SW 1271 (cell line): ENCODE measurements around the gene ABCD1.
"Not testable (repeated sequence)": the region's sequence is repeated elsewhere in the genome, so short reads cannot be mapped to it uniquely, and the experiment has no call there.

ENCODE experiments used
- DNase-seq, 2 experiments: peaks; one replicate each; lab custom pipeline; 2025; lab: John Stamatoyannopoulos, UW

The ABCD1 gene

DNA sequence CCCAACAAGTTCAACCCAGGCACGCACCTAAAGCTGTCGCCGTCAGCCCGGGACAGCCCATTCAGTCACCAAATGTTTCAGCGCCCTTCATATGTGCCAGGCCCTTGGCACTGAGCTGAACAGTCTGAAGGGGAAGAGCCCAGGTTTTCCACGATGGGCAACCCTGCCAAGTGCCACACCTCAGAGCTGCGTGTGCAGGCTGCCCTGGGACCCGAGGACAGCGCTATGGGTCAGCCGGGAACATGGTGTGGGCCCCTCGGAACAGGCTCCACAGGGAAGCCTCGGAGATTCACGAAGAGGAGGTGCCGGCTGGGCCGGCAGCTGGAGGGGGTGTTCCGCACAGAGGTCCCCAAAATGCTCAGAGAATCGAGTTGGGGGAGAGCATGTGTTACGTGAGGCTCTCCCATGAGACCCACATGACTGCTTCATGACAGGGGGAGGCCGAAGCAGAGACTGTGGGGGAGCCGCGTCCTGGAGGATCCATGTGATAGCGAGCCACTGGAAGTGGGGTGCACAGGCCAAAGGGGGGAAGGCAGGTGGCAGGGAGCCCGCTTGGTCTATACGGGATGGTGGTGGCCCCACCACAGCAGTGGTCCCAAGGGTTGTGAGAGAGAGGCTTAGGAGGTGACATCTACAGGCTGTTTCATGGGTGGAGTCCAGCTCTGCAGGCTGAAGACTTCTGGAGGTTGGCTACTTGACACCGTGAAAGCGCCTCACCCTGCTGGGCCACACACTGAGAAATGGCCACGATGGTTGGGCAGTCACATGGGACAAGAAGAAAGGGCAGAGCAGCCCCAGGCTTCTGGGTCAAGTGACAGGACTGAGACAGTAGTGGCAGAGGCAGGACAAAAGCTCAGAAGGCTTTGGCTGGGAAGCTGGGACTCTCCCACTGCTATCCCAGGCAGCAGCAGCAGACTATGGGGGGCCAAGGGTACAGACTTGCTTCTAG lies 14.7 kb upstream of the ABCD1 start:
- no peak for DNase-seq

DNA sequence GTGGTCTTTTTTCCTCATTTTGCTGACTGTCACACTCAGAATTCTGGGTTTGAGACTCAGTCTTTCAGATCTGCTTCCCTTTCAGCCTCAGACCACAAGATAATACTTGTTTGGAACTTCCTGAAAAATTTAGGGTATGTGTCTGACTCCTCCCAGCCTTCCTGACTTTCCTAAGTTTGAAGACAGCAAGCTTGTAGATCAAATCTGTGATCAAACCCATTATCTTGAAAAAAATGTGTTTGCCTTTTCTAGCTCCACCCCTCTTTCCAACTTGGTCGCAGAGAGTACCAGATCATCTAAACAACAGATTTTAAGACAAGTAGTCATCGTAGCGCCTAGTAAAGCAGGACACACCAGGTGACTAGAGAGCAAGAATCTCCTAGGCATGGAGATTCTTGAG lies 10.4 kb upstream of the ABCD1 start:
- no peak for DNase-seq

DNA sequence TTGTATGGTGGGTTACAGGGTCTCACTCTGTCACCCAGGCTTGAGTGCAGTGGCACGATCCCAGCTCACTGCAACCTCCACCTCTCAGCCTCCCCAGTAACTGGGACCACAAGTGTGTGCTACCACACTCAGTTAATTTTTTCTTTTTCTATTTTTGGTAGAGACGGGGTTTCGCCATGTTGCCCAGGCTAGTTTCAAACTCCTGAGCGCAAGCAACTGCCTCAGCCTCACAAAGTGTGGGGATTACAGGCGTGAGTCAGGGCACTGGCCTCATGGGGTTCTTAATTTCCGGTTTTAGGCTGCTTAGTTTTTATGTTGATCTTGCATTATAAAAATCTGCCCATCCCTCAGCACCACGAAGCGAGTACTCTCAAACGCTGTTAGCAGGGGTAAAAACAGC lies 7.2 kb upstream of the ABCD1 start:
- no peak for DNase-seq

DNA sequence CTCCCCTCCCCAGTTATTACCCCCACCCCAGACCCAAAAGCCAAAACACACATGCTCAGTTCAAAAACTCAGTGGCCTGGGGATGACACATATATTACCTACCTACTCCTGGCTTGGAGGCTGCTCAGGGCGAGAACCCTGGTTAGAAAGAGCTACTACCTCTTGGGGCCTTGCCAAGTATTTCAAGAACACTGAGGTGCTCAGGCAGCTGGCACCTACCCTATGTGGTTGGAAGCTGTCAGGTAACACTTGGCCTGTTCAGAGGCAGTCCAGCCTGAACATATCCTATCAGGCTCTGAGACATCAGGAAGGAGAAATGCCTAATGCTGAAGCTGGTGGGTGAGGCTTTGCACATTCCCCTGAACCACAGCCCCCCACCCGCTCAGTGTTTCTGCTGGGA lies 5.4 kb upstream of the ABCD1 start:
- no peak for DNase-seq

DNA sequence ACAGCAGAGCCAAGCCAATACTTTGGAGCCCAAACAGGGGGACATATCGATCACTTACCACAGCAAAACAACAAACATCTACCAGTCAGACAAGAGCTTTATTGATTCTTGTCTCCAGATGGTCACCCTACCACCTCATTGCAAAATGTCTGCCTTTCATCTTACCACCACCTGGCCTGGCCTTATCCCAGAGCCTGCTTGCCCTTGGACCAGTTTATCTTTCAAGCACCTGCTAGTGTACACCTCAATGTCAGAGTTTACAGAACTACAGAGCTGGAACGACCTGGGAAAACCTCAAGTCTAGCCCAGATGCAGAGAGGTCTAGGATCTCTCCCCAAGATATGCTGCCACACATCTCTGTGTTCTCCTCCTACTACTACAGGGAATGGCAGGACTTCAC lies 5.0 kb upstream of the ABCD1 start:
- no peak for DNase-seq

DNA sequence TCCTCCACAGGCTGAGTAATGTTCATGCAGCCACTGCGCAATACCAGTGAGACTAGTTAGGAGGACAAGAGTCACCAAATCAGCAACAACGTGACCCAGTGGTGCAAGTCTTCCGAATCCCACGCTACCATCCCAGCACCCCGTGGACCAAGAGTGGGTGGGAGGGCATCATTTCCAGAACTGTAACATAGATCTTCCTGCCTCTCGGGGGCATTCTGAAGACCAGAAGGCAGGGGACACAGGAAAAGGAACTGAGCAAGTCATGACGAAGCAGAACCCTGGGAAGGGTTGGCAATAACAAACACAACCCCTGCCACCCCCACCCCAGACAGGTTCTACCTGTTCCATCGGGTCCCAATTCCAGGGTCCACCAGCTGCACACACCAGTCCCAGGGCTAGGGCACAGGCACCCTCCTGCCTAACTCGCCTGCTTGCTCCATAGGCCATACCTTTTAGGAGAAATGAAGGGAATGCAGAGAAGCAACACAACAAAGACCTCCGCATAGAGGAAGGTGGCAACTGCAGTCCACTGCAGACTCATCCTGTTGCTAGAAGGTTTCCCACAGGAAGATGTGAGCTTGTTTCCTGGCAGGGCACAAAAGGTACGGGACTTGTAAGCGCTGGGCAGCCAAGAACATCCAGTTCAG lies 1.8 kb upstream of the ABCD1 start:
- no peak for DNase-seq

DNA sequence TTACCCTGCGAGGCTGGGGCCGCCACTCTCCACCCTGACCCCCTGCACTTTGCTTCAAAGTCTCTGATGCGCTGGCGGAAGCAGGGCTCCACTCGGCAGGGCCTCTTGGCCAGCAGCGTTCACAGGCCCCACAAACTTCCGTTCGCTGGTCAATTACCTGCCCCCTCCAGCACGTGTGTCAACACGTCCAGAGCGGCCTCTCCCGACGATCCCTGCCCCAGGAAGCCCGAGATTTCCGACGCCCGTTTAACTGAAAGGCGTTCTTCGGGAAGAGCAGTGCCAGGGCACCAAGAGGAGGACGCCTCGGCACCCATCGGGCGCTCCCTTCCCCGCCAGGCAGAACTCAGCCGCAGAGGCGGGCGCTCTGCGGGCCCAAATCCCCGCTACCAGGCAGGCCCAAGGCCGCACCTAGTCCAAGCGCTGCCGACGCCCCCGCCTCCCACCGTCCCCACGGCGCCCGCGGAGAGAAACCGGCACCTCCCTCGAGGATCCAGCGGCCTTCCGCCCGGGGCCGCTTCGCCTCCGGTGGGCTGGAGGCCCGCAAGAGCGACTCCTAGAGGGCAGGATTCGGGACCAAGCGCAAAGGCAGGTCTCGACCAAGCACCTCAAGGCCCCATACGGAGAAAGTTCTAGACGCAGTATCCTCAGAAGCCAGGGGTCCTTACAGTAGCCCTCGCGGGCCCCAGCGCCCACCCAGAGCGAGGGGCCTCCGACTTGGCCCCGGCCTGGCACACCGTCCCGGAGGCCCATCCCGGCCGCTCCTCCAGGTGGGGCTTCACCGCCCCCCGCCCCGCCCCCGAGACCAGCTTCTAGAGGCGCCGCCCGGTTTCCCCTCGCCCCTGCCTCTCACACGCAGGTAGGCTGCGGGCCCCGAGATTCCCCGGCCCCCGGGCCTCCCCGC lies 1.1 kb upstream of the ABCD1 start:
- peak in 1 of 2 experiments; percentile 68 for DNase-seq

DNA sequence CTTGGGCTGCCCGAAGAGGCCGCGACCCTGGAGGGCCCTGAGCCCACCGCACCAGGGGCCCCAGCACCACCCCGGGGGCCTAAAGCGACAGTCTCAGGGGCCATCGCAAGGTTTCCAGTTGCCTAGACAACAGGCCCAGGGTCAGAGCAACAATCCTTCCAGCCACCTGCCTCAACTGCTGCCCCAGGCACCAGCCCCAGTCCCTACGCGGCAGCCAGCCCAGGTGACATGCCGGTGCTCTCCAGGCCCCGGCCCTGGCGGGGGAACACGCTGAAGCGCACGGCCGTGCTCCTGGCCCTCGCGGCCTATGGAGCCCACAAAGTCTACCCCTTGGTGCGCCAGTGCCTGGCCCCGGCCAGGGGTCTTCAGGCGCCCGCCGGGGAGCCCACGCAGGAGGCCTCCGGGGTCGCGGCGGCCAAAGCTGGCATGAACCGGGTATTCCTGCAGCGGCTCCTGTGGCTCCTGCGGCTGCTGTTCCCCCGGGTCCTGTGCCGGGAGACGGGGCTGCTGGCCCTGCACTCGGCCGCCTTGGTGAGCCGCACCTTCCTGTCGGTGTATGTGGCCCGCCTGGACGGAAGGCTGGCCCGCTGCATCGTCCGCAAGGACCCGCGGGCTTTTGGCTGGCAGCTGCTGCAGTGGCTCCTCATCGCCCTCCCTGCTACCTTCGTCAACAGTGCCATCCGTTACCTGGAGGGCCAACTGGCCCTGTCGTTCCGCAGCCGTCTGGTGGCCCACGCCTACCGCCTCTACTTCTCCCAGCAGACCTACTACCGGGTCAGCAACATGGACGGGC lies 579 bp downstream of the ABCD1 start:
- no peak for DNase-seq

DNA sequence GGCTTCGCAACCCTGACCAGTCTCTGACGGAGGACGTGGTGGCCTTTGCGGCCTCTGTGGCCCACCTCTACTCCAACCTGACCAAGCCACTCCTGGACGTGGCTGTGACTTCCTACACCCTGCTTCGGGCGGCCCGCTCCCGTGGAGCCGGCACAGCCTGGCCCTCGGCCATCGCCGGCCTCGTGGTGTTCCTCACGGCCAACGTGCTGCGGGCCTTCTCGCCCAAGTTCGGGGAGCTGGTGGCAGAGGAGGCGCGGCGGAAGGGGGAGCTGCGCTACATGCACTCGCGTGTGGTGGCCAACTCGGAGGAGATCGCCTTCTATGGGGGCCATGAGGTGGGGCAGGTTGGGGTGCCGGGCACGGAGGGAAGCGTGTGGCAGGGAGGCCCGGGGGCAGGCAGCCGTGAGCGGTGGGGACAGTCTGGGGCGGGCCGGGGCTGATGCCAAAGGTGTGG lies 1.2 kb downstream of the ABCD1 start:
- DNase-seq: no peak

DNA sequence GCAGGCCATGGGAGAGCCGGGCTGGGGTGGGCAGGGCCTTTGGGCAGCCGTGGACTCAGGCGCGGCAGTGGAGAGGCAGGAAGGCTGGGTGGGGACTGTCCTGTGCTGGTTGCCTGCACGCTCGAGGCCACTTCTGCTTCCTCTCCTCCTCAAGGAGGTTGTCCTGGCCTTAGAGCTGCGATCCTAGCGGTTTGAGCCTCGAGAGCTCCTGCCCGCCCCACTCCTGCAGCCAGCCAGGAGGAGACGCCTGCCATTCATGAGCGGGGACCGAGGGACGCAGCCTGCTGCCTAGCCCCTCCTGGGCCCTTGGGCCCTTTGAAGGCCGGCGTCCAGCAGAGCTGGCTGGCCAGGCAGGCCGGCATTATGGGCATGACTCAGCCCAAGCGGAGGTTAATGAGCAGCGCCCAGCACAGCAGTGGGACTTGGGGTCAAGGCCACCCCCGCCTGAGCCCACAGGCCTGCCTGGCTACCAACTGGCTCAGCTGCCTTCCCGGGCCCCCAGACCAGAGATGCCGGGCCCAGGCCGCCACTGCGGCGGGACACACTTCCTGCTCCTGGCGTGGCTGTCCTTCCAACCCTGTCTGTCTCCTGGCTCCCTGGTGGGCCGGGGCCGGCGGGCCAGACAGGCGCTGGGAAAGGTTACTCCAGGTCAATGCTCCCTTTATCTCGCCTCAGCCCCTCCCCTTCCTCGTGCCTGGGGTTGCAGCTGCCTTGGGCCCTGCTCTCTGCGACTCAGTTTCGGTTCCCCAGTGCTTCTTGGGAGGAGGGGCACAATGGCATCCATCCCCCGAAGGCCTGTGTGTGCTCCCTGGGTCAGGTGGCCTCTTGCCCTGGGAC lies 1.8 kb downstream of the ABCD1 start:
- no peak for DNase-seq

DNA sequence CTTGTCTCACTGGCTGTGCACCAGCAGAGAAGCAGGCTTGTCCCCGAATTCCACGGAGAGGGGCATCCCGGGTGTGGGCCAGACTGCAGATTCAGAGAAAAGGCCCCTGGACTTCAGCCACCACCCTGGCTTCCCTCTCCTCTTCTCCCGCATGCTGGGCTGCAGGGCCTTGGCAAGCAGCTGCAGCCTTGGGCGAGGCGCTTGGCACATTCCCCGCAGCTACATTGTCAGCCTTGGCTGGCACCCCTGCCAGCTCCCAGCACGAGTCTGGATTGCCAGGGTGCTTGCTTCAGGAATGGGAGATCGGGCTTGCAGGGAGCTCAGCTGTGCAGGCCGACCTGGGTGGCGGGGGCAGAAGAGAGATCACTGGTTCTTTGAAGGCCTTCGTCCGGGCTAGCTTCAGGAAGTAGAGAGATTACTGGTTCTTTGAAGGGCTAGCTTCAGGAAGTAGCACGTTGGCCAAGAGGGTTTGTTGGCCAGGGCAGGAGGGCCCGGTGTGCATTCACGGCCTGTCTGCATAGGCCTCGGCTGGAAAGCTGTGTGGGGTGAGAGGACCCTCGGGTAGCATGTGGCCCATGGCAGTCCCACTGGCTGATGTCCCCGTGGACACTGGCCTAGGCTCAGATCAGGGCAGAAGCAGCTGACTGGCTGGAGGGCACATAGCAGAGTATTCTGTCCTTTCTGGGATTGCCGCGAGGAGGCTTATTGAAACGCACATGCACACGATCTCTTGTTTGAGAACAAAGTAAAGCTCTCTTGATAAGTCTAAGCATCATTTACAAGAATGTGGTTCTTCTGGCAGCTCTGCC lies 2.7 kb downstream of the ABCD1 start:
- DNase-seq: no peak

DNA sequence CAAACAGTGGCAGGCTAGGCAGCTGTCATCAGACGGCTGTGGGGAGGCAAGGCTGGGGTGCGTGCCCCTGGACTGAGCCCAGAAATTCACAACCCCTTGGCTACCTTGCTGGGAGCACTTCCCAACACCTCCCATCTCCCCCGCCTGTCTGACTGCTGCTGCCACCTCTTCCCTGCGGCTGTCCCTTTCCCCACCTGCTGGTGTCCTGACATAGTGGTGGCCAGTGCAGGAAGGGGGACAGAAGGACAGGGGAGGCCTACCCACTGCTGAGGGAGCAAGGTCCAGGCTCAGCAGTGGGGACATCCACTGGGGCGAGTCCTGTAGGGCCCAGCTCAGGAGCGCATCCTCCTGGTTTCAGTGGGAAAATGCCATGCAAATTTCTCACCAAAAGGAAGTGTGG lies 3.4 kb downstream of the ABCD1 start:
- DNase-seq: no peak

DNA sequence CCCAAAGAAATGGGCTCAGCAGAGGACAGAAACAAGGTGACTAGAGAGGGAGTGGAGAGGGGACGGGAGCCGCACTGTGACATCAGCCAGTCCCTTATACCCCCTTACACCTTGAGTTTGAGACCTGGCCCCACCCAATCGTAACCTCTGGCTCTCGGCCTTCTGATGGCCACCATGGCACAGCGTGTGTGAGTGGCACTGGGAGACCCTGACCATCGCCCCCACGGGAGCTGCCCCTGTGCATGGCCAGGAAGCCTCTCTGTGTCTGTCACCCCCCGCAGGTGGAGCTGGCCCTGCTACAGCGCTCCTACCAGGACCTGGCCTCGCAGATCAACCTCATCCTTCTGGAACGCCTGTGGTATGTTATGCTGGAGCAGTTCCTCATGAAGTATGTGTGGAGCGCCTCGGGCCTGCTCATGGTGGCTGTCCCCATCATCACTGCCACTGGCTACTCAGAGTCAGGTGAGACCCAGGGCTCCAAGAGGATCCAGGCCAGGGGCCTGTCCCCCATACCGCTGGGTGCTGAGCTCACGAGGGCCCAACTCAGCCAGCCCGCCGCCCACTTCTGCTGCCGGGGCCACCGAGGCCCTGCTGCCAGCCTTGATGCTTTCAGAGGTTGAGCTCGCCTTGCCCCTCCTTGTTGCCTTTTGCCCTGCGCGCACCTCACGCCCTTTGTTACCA lies 4.4 kb downstream of the ABCD1 start:
- DNase-seq: no peak

DNA sequence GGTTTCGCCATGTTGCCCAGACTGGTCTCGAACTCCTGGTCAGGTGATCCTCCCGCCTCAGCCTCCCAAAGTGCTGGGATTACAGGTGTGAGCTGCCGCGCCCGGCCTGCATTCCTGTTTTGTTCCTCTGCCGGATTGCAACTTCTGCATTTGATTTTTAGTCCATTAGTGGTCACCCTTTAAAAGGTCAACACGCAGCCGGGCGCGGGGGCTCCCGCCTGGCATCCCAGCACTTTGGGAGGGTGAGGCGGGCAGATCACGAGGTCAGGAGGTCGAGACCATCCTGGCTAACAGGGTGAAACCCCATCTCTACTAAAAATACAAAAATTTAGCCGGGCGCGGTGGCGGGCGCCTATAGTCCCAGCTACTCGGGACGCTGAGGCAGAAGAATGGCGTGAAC lies 5.5 kb downstream of the ABCD1 start:
- not testable (repeated sequence) for DNase-seq

DNA sequence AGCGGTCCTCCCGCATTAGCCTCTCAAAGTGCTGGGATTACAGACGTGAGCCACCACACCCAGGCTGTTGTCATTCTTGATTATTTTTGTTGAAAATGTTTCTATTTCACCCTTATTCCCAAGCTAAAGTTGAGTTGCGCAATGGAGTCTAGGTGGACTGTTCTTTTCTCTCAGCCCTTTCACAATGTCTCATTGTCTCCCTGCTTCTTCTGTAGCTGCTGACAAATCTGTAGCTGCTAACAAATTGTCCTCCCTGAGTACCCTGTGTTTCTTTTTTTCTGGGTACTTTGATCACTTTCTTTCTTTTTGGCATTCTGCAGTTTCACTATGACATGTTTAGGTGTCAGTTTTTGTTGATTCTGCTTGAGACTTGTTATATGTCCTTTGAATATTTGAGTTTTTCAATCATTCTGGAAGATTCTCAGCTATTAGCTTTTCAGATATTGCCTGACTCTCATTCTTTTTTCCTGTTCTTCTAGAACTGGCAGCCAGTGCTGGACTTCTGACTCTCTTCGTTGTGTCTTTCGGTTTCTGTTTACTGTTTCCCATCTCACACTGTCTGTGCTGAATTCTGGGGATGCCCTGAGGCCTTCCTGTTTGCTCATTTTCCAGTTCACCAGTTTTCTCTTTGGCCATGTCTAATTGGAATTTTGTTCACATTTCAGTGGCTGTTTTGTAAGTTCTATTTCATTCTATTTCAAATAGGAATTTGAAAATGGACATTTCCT lies 6.6 kb downstream of the ABCD1 start:
- no peak for DNase-seq

DNA sequence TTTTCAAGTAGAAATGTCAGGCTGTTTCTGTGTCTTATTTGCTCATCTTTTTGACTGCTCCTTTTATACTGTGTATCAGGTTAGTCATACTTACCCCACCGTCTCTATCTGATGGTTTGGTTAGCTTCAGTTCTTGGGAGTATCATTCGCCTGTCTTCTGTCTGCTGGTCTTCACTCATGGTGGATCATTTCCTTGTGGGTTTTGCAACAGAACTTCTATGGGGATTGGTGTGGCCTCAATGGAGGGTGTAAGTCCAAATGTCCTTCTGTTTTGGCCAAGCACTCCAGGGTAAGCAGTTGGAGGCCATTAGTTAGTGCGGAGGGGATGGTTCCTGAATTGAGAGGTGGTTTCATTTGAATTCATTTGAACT lies 7.2 kb downstream of the ABCD1 start:
- DNase-seq: no peak

DNA sequence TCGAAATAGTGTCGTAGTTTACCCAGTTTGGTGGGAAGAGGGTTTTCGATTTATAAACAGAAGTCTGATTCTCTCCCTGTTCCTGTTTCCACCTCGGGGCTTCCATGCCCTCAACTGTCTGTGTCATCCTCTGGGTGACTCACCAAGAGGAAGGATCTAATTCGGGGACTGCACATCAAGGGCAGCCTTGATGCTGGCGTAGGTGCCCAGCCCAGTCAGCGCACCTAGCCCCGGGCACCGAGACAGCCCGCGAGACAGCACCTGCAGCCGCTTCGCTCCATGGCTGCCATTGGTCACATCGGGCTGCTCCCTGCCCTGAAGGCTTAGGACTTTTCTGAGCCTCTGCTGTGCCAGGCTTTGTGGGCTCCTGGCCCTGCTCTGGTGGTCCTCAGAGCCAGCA lies 7.7 kb downstream of the ABCD1 start:
- DNase-seq: no peak

DNA sequence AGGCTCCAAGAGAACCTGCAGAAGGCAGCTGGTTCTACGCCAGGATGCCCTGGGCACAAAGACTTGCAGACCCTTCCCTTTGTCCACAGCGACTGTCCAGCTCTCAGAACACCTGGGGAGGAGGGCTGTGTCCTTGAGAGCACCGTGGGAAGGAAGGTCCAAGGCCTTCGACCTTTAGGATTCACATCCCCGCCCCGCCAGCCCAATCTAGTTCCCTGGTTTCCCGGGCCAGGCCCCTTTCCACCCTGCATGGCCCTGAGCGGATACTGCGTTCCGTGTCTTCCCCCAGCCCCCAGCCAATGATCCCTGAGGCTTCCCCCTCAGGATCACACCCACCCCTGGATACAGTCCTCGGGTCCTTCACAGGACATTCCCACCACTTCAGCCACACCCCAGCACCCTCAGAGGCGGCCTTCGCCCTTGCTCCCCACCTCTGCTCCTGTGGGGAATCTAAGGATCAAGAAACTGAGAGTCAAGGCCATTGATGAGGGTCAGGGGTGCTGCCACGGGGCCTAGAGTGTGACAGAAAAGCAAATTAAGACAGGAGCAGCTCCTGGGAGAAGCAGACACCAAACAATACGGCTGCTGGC lies 9.1 kb downstream of the ABCD1 start:
- no peak for DNase-seq
